ENCODE results near the gene MITF.

The MITF gene

GRCh38 chr3:69866988-69867720, 127.9 kb downstream of the MITF start:
- no peaks in the 10 kb centered on the region for H3K36me3 Mint-ChIP-seq (ENCODE audit: low read depth)
- H3K4me3 Mint-ChIP-seq, result no peak overlapping the region
- H3K27ac Mint-ChIP-seq, result no peak overlapping the region
- no peaks in the 10 kb centered on the region for H3K27me3 Mint-ChIP-seq (ENCODE audit: low read depth)
- H3K9me3 Mint-ChIP-seq, result no peaks in the 10 kb centered on the region
- H3K4me1 Mint-ChIP-seq (ENCODE audit: low read depth), result no peaks in the 10 kb centered on the region

GRCh38 chr3:69867941-69868505, 128.8 kb downstream of the MITF start:
- Mint-ChIP-seq H3K36me3 (ENCODE audit: low read depth) (no peaks in the 10 kb centered on the region), H3K9me3 (no peaks in the 10 kb centered on the region), H3K27ac (no peak overlapping the region), H3K4me3 (no peak overlapping the region), H3K27me3 (ENCODE audit: low read depth) (no peaks in the 10 kb centered on the region), H3K4me1 (ENCODE audit: low read depth) (no peaks in the 10 kb centered on the region)

GRCh38 chr3:69868841-69869420, 129.7 kb downstream of the MITF start:
- H3K27ac Mint-ChIP-seq, result no peak overlapping the region
- H3K4me1 Mint-ChIP-seq (ENCODE audit: low read depth), result no peaks in the 10 kb centered on the region
- no peaks in the 10 kb centered on the region for H3K9me3 Mint-ChIP-seq
- no peaks in the 10 kb centered on the region for H3K27me3 Mint-ChIP-seq (ENCODE audit: low read depth)
- H3K36me3 Mint-ChIP-seq (ENCODE audit: low read depth), result no peaks in the 10 kb centered on the region
- no peak overlapping the region for H3K4me3 Mint-ChIP-seq

- H3K36me3 Mint-ChIP-seq (ENCODE audit: low read depth), result no peaks in the 10 kb centered on the region
- no peaks in the 10 kb centered on the region for H3K27me3 Mint-ChIP-seq (ENCODE audit: low read depth)
- H3K9me3 Mint-ChIP-seq, result no peaks in the 10 kb centered on the region
- H3K4me1 Mint-ChIP-seq (ENCODE audit: low read depth), result no peaks in the 10 kb centered on the region
- no peak overlapping the region for H3K4me3 Mint-ChIP-seq
- H3K27ac Mint-ChIP-seq, result no peak overlapping the region
Observed at GRCh38 chr3:69869643-69870042, 130.4 kb downstream of the MITF start.

- no peaks in the 10 kb centered on the region for H3K27me3 Mint-ChIP-seq (ENCODE audit: low read depth)
- H3K4me3 Mint-ChIP-seq, result no peak overlapping the region
- no peaks in the 10 kb centered on the region for H3K36me3 Mint-ChIP-seq (ENCODE audit: low read depth)
- no peaks in the 10 kb centered on the region for H3K4me1 Mint-ChIP-seq (ENCODE audit: low read depth)
- H3K27ac Mint-ChIP-seq, result no peak overlapping the region
- no peaks in the 10 kb centered on the region for H3K9me3 Mint-ChIP-seq
Observed at GRCh38 chr3:69871251-69871650, 132.0 kb downstream of the MITF start.

- Mint-ChIP-seq H3K4me1 (ENCODE audit: low read depth) (no peaks in the 10 kb centered on the region), H3K27ac (no peak overlapping the region), H3K27me3 (ENCODE audit: low read depth) (no peaks in the 10 kb centered on the region), H3K9me3 (no peaks in the 10 kb centered on the region), H3K4me3 (no peak overlapping the region), H3K36me3 (ENCODE audit: low read depth) (no peaks in the 10 kb centered on the region)
Observed at GRCh38 chr3:69871868-69872267, 132.6 kb downstream of the MITF start.

- no peaks in the 10 kb centered on the region for H3K36me3 Mint-ChIP-seq (ENCODE audit: low read depth)
- no peak overlapping the region for H3K27ac Mint-ChIP-seq
- no peaks in the 10 kb centered on the region for H3K4me1 Mint-ChIP-seq (ENCODE audit: low read depth)
- H3K27me3 Mint-ChIP-seq (ENCODE audit: low read depth), result no peaks in the 10 kb centered on the region
- no peak overlapping the region for H3K4me3 Mint-ChIP-seq
- no peaks in the 10 kb centered on the region for H3K9me3 Mint-ChIP-seq
Observed at GRCh38 chr3:69872783-69873378, 133.6 kb downstream of the MITF start.

- no peaks in the 10 kb centered on the region for H3K27me3 Mint-ChIP-seq (ENCODE audit: low read depth)
- H3K9me3 Mint-ChIP-seq, result no peaks in the 10 kb centered on the region
- no peaks in the 10 kb centered on the region for H3K4me1 Mint-ChIP-seq (ENCODE audit: low read depth)
- no peaks in the 10 kb centered on the region for H3K36me3 Mint-ChIP-seq (ENCODE audit: low read depth)
- no peak overlapping the region for H3K4me3 Mint-ChIP-seq
- no peak overlapping the region for H3K27ac Mint-ChIP-seq
Observed at GRCh38 chr3:69876073-69876472, 136.8 kb downstream of the MITF start.

GRCh38 chr3:69878254-69878653, 139.0 kb downstream of the MITF start:
- no peaks in the 10 kb centered on the region for H3K9me3 Mint-ChIP-seq
- no peaks in the 10 kb centered on the region for H3K36me3 Mint-ChIP-seq (ENCODE audit: low read depth)
- no peaks in the 10 kb centered on the region for H3K4me1 Mint-ChIP-seq (ENCODE audit: low read depth)
- H3K27me3 Mint-ChIP-seq (ENCODE audit: low read depth), result no peaks in the 10 kb centered on the region
- no peak overlapping the region for H3K4me3 Mint-ChIP-seq
- no peak overlapping the region for H3K27ac Mint-ChIP-seq

GRCh38 chr3:69879051-69879450, 139.8 kb downstream of the MITF start:
- Mint-ChIP-seq H3K36me3 (ENCODE audit: low read depth) (no peaks in the 10 kb centered on the region), H3K9me3 (no peaks in the 10 kb centered on the region), H3K4me3 (no peak overlapping the region), H3K27me3 (ENCODE audit: low read depth) (no peaks in the 10 kb centered on the region), H3K4me1 (ENCODE audit: low read depth) (no peaks in the 10 kb centered on the region), H3K27ac (no peak overlapping the region)

- H3K27ac Mint-ChIP-seq, result no peak overlapping the region
- H3K27me3 Mint-ChIP-seq (ENCODE audit: low read depth), result no peaks in the 10 kb centered on the region
- H3K4me1 Mint-ChIP-seq (ENCODE audit: low read depth), result no peaks in the 10 kb centered on the region
- no peak overlapping the region for H3K4me3 Mint-ChIP-seq
- H3K36me3 Mint-ChIP-seq (ENCODE audit: low read depth), result no peaks in the 10 kb centered on the region
- no peaks in the 10 kb centered on the region for H3K9me3 Mint-ChIP-seq
Observed at GRCh38 chr3:69880069-69880640, 140.9 kb downstream of the MITF start.

- Mint-ChIP-seq H3K9me3 (no peaks in the 10 kb centered on the region), H3K36me3 (ENCODE audit: low read depth) (no peaks in the 10 kb centered on the region)
Observed at GRCh38 chr3:69881051-69881450, 141.8 kb downstream of the MITF start.

GRCh38 chr3:69881756-69882428, 142.6 kb downstream of the MITF start:
- no peaks in the 10 kb centered on the region for H3K27me3 Mint-ChIP-seq (ENCODE audit: low read depth)
- H3K9me3 Mint-ChIP-seq, result no peaks in the 10 kb centered on the region

More at GRCh38 chr3:69881051-69881450, 141.8 kb downstream of the MITF start:
- Mint-ChIP-seq H3K27ac (no peak overlapping the region), H3K27me3 (ENCODE audit: low read depth) (no peaks in the 10 kb centered on the region), H3K4me3 (no peak overlapping the region), H3K4me1 (ENCODE audit: low read depth) (no peaks in the 10 kb centered on the region)

GRCh38 chr3:69882560-69882959, 143.3 kb downstream of the MITF start:
- Mint-ChIP-seq H3K36me3 (ENCODE audit: low read depth) (no peaks in the 10 kb centered on the region), H3K9me3 (no peaks in the 10 kb centered on the region), H3K27ac (no peak overlapping the region), H3K27me3 (ENCODE audit: low read depth) (no peaks in the 10 kb centered on the region), H3K4me3 (no peak overlapping the region), H3K4me1 (ENCODE audit: low read depth) (no peaks in the 10 kb centered on the region)

More at GRCh38 chr3:69881756-69882428, 142.6 kb downstream of the MITF start:
- no peaks in the 10 kb centered on the region for H3K4me1 Mint-ChIP-seq (ENCODE audit: low read depth)
- no peak overlapping the region for H3K27ac Mint-ChIP-seq
- H3K36me3 Mint-ChIP-seq (ENCODE audit: low read depth), result no peaks in the 10 kb centered on the region
- no peak overlapping the region for H3K4me3 Mint-ChIP-seq
